Measurements from ENCODE around the gene NELL1.
"Not testable (repeated sequence)": the region's sequence is repeated elsewhere in the genome, so short reads cannot be mapped to it uniquely, and the experiment has no call there.

NELL1 gene

DNA sequence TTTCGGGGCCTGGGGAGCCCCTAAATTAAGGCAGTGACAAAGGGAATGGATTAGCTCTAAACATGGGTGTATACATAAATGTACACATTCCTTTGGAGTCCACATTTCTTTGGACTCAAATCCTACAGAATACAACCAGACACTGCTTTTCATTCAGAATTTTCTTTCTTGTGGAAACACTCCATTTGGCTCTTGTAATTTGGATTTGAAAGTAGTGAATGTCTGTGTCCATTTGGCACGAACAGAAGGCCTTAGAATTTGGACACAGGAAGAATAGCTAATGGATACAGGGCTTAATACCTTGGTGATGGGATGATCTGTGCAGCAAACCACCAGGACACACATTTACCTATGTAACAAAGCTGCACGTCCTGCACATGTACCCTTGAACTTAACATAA is 399.5 kb downstream of the NELL1 start:
- no peak for DNase-seq
- intact Hi-C loops (cut with DNase I), result no loop called here

DNA sequence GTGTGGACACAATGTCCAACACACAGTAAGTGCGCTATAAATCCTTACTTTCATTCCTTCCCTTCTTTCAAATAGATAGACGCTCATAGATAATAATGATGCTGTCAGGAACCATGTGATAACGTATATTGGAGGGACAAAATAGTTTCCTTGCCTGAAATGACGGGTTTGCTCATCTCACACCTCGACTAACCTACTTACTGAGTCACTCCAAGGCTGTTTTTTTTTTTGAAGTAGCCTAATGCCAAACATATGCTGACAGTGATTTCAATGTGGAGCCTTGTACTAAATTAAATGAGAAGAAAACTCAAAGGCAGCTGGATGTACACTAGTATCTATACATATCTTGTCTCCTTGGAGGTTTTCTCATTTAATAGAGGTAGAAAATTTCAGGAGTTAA is 400.5 kb downstream of the NELL1 start:
- no peak for DNase-seq
- intact Hi-C loops (cut with DNase I), result no loop called here

DNA sequence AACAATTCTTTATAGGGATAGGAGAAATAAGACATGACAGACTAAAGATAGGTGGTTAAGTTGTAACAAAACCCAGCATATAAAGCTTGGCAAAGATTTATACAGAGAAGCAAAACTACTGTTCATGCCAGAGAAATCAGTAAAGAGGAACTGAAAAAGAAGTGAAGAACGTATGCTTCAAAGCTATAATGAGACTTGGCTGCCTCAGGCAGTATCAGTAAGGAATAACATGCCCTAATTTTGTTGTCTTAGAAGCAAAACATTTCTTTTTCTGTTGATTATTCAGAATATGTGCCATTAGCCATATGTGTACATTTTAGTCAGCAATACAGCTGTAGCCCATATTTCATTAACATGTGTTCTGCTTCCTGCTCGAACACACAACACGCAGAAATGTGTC is 403.2 kb downstream of the NELL1 start:
- no peak for DNase-seq
- intact Hi-C loops (cut with DNase I), result no loop called here

DNA sequence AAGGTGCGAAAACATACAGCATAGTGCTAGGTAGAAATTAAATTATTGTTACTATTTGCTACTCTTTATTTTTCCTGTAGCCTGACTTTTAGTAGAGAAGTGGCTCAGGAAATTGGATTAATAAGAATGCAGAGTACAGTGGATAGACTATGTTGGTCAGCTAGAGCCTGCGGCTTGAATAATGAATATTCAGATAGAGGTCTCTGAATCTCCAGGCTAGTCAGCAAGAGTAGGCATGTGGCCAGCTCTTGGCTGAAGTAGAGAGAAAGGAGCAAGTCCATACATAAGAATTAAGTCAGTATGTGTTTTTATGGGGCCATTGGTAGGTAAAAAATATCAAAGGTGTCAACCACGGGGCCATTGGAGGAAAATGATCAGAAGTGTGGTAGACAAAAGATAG is 413.5 kb downstream of the NELL1 start:
- intact Hi-C loops (cut with DNase I), result no loop called here
- DNase-seq, result no peak

DNA sequence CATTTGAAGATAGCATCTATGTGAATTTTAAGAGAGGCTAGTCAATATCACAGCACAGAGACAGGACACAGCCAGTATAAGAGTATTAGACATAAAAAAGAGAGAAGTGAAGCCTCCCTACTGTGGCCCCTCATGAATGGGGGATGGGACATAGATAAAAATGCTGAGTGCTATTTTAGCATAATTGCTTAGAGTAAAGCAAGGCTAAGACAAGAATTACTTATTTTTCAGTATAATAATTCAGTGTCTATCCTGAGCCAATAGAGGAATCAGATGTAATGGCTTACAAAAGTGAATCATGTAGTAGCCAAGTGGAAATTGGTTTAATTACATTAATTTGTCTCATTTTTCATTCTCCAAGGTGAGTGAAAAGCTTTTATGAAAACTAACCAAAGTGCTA is 419.5 kb downstream of the NELL1 start:
- intact Hi-C loops (cut with DNase I), result no loop called here
- no peak for DNase-seq

DNA sequence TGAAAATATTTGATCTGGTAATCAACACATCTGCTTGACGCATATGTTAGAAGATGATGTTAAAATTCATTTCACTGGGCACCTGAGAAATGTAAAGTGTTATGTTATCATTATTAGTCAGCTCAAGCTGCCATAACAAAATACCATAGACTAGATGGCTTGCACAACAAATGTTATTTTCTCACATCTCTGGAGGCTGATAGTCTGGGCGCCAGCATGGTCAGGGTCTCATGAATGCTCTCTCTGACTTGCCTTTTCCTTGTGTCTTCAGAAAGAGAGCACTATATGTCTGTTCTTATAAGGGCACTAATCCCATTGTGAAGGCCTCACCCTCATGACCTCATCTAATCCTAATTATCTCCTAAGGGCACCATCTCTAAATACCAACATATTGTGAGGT is 435.3 kb downstream of the NELL1 start:
- no peak for DNase-seq
- intact Hi-C loops (cut with DNase I), result no loop called here

DNA sequence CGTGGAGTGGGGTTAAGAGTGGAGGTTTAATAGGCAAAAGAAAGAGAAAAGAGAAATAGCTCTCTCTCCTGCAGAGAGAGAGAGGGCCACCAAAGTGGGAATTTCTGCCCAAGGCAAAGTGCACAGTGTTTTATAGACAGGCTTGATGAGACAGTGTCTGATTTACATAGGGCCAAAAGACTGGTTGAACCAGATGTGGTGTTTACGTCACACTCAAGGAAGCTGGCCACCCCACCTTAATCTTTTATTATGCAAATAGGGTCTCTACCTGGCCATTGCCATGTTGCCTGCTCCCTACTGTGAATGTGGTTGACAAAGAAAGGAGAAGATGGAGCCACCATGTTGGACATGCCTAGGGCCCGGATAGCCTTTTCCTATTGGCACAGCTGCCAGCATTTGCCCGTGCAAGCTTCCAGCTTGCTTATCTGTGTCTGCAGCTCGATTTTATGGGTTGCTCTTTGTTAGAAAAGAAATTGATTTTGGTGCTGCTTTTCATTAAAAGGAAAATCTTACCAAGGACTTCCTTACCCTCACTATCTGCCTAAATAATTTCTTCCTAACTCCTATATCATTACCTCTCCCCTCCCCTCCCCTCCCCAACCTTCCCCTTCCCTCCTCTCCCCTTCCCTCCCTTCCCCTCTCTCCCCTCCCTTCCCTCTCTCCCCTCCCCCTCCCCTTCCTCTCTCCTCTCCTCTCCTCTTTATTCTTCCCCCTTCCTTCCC is 436.0 kb downstream of the NELL1 start:
- DNase-seq, result no peak
- intact Hi-C loops (cut with DNase I), result no loop called here

DNA sequence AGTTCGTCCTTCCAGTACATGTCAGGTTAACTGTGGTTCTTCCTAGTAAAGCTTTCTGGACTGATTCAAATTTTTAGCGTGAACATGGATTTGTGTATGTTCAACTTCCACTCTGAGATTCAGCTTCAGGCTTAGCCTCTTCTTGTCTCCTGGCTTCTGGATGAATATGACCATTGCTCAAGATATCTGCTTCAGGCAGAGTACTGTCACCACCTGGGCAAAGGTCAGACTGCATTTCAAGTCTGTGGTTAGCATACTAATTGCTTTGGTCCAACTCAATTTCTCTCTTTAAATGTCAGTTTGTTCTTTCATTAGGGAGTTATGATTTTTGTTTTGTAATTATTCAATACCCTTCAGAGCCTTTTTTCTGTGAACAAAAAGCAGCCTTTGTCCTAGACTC is 440.0 kb downstream of the NELL1 start:
- intact Hi-C loops (cut with DNase I), result no loop called here
- DNase-seq, result no peak

DNA sequence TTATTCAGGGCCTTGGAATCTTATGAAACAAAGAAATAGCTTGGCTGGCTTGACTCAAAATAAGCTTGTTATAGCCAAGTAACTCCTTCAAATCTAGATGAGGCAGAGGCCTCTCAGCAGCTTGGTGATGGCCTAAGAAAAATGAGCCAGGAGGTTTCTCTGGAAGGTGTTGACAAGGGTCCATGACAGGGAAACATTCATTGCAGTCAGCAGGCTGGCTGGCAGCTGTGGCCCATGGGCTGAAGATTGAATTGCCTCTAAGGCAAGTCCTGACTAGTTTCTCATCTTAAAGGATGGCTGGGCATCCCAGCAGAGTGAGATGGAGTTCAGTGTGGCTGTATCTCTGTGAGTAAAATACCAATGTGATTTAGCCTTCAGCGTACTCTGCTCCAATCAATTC is 441.0 kb downstream of the NELL1 start:
- intact Hi-C loops (cut with DNase I), result no loop called here

DNA sequence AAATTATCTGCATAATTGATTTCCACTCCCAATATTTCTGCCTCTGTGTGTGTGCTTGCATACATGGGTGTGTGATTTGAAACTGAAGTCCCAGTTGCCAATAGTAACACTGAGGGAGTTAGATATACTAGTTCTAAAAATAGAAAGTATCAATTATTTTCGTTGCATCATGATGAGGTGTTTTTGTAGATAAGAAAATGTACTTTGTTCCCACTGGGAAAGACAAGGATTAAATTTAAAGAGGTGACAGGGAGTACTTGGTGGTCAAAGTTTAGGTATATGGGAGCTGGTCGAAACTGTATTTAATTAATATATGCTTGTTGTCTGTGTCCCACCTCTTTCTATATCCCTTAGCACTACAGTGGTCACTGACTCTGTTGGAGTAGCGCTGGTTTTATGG is 444.5 kb downstream of the NELL1 start:
- intact Hi-C loops (cut with DNase I), result no loop called here
- no peak for DNase-seq

More for the DNA sequence above, 441.0 kb downstream of the NELL1 start:
- no peak for DNase-seq

DNA sequence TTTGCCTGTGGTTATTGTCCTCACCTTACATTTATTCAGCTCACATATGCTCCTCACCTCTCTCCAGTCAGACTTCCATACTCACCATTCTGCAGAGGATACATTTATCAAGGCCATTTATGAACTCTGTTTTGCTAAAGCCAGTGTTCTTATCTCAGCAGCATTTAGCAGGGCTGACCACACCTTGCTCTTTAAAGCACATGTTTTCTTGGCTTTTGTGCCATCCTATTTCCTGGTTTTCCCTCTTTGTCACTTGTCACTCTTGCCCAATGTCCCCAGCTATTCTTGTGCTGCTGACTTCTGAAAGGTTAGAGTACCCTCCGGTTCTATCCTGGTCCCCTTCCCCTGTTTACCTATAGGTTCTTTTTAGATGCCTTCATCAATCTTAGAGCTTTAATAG is 446.6 kb downstream of the NELL1 start:
- intact Hi-C loops (cut with DNase I), result no loop called here
- DNase-seq, result no peak

DNA sequence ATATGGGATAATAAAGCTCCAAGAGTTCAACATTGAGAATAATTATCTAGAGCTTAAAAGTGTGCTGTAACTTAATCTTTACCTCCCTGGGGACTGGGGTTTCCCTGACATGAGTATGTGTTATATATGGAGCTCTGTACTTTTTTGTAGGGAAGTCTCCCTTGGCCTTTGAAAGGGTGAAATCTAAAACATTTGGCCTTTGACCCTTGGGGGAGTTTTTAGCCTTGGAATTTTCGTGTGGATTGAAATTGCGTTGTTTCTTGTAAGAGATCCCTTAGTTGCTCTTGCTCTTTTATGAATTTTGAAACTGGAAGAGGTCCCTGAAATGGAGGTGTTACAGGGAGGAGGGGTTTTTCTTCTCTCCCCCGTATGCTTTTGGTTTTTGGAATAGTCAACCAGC is 450.0 kb downstream of the NELL1 start:
- no peak for DNase-seq
- intact Hi-C loops (cut with DNase I), result no loop called here

DNA sequence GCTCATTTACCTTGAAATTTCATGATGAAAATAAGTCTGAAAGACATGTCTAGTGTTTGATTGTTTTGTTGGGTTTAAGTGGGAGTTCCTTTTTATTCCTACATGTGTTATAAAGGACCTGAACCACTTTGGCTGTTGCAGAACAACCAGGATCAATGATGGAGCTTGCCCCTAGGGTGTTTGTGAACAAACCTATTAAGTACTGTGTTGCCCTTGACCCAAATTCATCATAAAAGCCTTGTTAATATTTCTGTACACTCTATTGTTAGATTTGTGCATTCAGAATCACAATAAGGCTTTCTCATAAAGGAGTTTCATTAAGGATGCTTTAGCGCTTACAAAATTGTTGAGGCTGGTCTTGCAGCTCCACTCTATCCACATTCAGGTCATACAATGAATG is 452.6 kb downstream of the NELL1 start:
- no peak for DNase-seq
- intact Hi-C loops (cut with DNase I), result no loop called here

DNA sequence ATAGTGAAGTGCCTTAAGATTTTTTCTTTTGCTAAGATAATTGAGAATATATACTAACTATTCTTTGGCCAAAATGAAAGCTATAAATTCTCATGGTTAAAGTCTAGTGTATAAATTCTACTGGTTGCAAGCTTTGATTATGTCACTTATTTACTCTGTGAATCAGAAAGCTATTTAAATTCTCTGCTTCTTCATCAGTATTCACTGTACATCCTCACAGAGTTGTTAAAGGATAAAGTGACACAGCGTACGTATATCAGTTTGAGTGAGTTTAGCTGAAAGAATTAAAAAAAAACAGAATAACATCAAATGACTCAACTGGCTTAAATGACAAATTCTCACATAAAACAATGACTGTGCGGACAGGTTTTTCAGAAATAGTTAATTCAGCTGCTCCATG is 453.1 kb downstream of the NELL1 start:
- no peak for DNase-seq
- intact Hi-C loops (cut with DNase I), result no loop called here

DNA sequence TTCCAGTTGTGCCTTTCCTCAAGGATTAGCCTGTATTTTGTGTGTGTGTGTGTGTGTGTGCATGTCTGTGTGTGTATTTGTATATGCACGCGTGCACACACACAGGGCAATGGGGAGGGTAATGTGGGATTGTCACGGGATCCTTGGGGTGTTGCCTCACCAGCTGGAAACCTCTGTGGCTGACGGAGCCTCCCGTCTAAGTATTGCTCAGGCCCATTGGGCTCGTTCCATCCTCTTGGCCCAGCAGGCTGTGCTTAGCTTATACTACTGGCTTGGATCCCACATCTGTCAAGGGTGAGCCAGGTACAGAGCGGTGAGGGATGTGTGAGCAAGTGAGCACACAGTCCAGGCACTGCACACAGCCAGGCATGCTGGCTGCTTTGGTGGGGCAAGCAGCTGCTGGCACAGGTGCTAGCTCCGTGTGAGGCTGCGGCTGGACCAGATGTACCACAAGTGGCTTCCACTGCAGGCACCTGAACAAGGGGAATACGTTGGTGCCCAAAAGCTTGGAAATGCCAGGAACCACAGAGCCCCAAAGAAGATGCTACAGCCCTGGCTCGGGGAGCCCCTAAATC is 462.8 kb downstream of the NELL1 start:
- intact Hi-C loops (cut with DNase I), result no loop called here
- peak in 3 of 10 donors; percentile 50 to 57 (median 50) for DNase-seq

DNA sequence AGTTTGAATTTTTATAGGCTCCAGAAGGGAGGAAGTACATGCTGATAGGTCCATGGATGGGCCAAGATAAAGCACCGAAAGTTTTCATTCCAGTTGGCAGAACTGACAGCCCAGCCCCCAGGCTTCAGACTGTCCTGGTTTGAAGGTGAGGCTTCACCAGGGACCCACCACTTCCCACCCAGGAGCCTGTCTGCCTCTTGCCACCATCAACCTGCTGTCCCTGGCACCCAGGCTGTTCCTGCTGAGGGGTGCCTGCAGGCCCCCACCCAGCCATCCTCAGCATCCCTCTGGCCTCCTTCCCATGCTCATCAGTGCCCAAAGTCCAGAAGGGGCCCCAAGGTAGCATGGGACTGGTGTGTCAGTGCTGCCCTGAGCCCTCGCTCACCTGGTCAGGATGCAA is 463.9 kb downstream of the NELL1 start:
- intact Hi-C loops (cut with DNase I), result no loop called here
- peak in 2 of 10 donors; percentile 35 to 67 for DNase-seq

DNA sequence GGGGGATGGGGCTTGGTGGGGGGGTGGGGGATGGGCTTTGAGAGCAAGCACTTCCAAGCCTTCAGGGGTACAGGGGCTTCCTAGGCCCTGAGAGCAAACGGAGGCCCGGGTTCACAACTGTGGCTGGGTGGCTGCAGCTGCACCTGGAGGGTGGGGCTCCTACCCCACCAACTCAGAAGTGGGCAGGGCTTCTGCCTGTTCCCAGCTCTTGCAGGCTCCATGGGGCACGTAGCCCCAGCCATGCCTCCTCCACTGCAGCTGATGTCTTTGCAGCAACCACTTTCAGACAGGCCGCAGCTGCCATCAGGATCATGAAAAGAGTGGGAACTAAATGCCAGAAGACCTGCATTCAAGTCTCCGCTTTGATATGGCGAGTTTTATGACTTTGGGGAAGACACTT is 464.3 kb downstream of the NELL1 start:
- intact Hi-C loops (cut with DNase I), result no loop called here
- peak in 2 of 10 donors; percentile 40 to 55 for DNase-seq

DNA sequence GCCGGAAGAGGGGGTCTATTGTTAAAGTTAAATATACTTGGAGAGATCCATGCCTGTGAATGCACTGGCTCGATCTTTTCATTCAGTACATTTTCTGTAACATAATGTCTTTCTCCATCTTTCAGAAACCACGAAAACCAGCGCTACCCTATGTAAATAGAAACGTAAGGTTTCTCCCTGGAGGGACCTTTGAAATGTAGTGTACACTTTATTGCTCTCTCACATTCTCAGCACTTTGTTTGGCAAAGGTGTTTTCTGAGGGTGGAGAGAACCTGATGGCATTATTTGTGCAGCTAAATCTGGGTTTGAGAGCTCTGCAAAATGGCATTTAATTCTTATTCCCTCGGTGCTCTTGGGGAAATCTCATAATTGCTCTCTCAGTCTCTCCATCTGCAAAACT is 468.4 kb downstream of the NELL1 start:
- intact Hi-C loops (cut with DNase I), result no loop called here
- no peak for DNase-seq

DNA sequence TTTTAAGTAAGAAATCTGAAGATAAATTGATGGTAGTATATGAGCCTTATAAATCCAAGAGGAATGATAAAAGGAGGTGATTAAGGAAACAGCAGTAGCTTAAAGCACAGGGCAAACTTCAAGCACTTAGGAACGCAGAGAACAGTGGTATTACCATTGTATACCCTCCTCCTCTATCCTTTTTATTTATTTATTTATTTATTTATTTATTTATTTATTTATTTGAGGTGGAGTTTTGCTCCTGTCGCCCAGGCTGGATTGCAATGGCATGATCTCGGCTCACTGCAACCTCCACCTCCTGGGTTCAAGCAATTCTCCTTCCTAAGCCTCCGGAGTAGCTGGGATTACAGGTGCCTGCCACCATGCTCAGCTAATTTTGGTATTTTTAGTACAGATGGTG is 472.2 kb downstream of the NELL1 start:
- DNase-seq, result not testable (repeated sequence)

DNA sequence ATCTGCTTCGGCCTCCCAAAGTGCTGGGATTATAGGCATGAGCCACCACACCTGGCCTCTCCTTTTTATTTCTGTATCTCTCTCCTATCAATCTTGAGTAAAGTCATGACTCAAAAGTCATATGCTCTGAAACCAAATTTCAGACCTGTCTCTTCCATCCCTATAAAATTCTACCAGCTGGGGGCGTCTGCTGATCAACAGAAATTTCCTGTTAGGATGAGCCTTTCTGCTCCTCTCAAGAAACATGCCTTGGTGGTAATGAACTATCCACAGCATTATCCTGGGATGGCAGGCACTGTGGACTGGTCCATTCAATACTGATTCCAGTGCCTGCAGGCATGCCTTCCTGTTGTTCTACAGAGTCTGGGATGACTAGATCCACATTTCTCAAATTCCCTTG is 472.6 kb downstream of the NELL1 start:
- intact Hi-C loops (cut with DNase I), result no loop called here

More for the DNA sequence above, 472.2 kb downstream of the NELL1 start:
- intact Hi-C loops (cut with DNase I), result not testable (repeated sequence)

DNA sequence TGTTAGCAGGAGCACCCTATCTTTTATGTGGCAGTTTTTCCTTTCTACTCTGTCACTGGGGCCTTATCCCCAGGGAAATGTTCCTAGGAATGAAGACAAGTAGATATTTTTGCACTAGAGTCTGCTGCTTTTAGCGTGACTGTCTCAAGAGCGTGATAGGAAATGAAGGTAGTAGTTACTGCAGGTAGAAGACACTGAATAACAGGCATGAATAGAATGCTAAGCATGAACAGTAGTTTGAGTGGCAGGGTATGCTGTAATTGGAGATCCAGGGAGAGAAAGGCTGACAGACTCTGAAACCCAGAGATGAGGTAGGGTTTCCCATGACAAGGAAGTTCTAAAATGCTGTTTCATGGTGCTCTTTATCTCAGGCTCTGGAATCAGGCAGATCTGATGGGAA is 475.1 kb downstream of the NELL1 start:
- intact Hi-C loops (cut with DNase I), result no loop called here
- DNase-seq, result no peak

More for the DNA sequence above, 472.6 kb downstream of the NELL1 start:
- no peak for DNase-seq

DNA sequence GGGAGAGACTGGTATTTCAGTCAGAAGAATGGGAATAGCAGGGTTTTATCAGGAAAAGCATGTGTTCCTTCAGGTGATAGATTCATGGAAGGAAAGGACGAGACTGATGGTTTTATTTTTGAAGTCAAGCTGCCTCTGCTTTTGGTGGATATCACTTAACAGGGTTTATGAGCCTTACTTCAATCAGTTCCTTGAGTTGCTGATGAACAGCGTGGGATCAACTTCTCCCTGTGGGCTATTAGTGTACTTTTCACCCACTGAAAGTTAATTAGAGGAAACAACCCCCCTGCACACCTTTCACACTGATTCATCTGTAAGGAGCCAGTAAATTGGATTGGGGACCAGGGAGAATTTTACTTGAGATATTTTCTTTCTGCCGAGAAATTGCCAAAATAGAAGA is 479.0 kb downstream of the NELL1 start:
- no peak for DNase-seq
- intact Hi-C loops (cut with DNase I), result no loop called here

DNA sequence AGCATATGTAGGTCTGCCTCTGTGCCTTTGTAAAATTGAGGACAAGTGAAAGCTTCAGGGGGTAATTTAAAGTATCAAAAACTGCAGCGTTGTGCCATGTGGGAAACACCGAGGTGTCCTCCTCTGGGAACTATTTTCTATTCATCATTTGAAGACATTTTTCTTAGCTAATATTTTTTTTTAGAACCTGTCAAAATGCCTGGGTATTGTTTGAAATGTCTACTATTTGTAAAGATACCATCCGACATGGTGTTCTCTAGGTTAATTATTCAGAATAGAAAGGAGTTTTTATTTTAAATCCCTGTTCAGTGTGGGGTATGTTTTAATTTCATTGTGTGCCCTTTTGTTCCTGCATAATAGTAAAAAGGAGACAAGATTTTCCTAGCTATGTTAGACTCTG is 490.8 kb downstream of the NELL1 start:
- no peak for DNase-seq
- intact Hi-C loops (cut with DNase I), result no loop called here
